SK-N-SH treated with all-trans-retinoic acid at 6 μM for 48 hours (cell line): ENCODE results near the gene MYBPC3.

Source experiments
- ATAC-seq: fragments of 200-7000 bp; cut with Tn5 transposase; 3 replicates; pipeline ENCODE4 v1.9.1; 2020; ENCODE audit warnings: mild to moderate bottlenecking, moderate library complexity
- ARNTL ChIP-seq: fragments of 450-650 bp; formaldehyde crosslinking; IDR thresholded peaks from 2 replicates; pipeline ENCODE4 v1.5.0; 2020; ENCODE audit warnings: low read depth, mild to moderate bottlenecking, moderate library complexity, borderline replicate concordance
- CREB5 ChIP-seq: fragments of 250-450 bp; sonication (Bioruptor Pico); IDR thresholded peaks from 2 replicates; pipeline ENCODE4 v1.5.1; 2020; ENCODE audit warnings: low read depth, mild to moderate bottlenecking, moderate library complexity
- CSDC2 ChIP-seq: fragments of 250-450 bp; sonication (Bioruptor Pico); IDR thresholded peaks from 2 replicates; pipeline ENCODE4 v1.5.0; 2020; ENCODE audit warnings: mild to moderate bottlenecking, moderate library complexity
- ESRRG ChIP-seq: fragments of 250-450 bp; sonication (Bioruptor Pico); IDR thresholded peaks from 2 replicates; pipeline ENCODE4 v1.6.1; 2021; ENCODE audit warnings: mild to moderate bottlenecking
- GLIS3 ChIP-seq: fragments of 250-450 bp; sonication (Bioruptor Pico); IDR thresholded peaks from 2 replicates; pipeline ENCODE4 v1.5.0; 2020; ENCODE audit warnings: mild to moderate bottlenecking, moderate library complexity
- ISL1 ChIP-seq: fragments of 250-450 bp; sonication (Bioruptor Pico); IDR thresholded peaks from 2 replicates; pipeline ENCODE4 v2.1.2; 2022; ENCODE audit warnings: mild to moderate bottlenecking, moderate library complexity
- OSR1 ChIP-seq: fragments of 250-450 bp; sonication (Bioruptor Pico); IDR thresholded peaks from 2 replicates; pipeline ENCODE4 v1.8.0; 2022; ENCODE audit warnings: moderate library complexity, mild to moderate bottlenecking, inconsistent platforms
- PATZ1 ChIP-seq: fragments of 250-450 bp; sonication (Bioruptor Pico); IDR thresholded peaks from 2 replicates; pipeline ENCODE4 v1.8.0; 2020; ENCODE audit warnings: mild to moderate bottlenecking, moderate library complexity, borderline replicate concordance
- PPARA ChIP-seq: fragments of 250-450 bp; sonication (Bioruptor Pico); IDR thresholded peaks from 2 replicates; pipeline ENCODE4 v1.5.0; 2020; ENCODE audit warnings: mild to moderate bottlenecking, borderline replicate concordance
- RARB ChIP-seq: fragments of 250-450 bp; sonication (Bioruptor Pico); IDR thresholded peaks from 2 replicates; pipeline ENCODE4 v1.8.0; 2021; ENCODE audit warnings: mild to moderate bottlenecking, moderate library complexity
- TCF4 ChIP-seq: fragments of 250-450 bp; sonication (Bioruptor Pico); IDR thresholded peaks from 2 replicates; pipeline ENCODE4 v1.8.0; 2021; ENCODE audit warnings: mild to moderate bottlenecking, moderate library complexity, borderline replicate concordance
- TOX ChIP-seq: fragments of 250-450 bp; sonication (Bioruptor Pico); IDR thresholded peaks from 2 replicates; pipeline ENCODE4 v1.8.0; 2021; ENCODE audit warnings: mild to moderate bottlenecking, moderate library complexity, borderline replicate concordance
- ZC3H10 ChIP-seq: fragments of 250-450 bp; sonication (Bioruptor Pico); IDR thresholded peaks from 2 replicates; pipeline ENCODE4 v1.5.1; 2021; ENCODE audit warnings: mild to moderate bottlenecking, moderate library complexity
- ZFP3 ChIP-seq: fragments of 250-450 bp; sonication (Bioruptor Pico); IDR thresholded peaks from 2 replicates; pipeline ENCODE4 v1.5.0; 2020; ENCODE audit warnings: mild to moderate bottlenecking, moderate library complexity
- ZNF565 ChIP-seq: fragments of 450-650 bp; formaldehyde crosslinking; conservative IDR thresholded peaks from 2 replicates; pipeline ENCODE4 v1.5.0; 2020; ENCODE audit warnings: low read depth, mild to moderate bottlenecking, moderate library complexity
- ZNF70 ChIP-seq: fragments of 450-650 bp; formaldehyde crosslinking; IDR thresholded peaks from 2 replicates; pipeline ENCODE4 v1.5.0; 2020; ENCODE audit warnings: mild to moderate bottlenecking, moderate library complexity
- ZNF8 ChIP-seq: fragments of 450-650 bp; formaldehyde crosslinking; IDR thresholded peaks from 2 replicates; pipeline ENCODE4 v1.5.0; 2020; ENCODE audit warnings: mild to moderate bottlenecking, moderate library complexity
- TF ChIP-seq, protein P1 (sequence below): fragments of 250-450 bp; sonication (Bioruptor Pico); IDR thresholded peaks from 2 replicates; pipeline ENCODE4 v1.8.0; 2021; ENCODE audit warnings: low read depth, mild to moderate bottlenecking, moderate library complexity, borderline replicate concordance
- TF ChIP-seq, protein P2 (sequence below): fragments of 250-450 bp; sonication (Bioruptor Pico); IDR thresholded peaks from 2 replicates; pipeline ENCODE4 v1.5.0; 2020; ENCODE audit warnings: mild to moderate bottlenecking, moderate library complexity
- TF ChIP-seq, protein P3 (sequence below): fragments of 250-450 bp; sonication (Bioruptor Pico); IDR thresholded peaks from 2 replicates; pipeline ENCODE4 v1.5.1; 2021; ENCODE audit warnings: mild to moderate bottlenecking, moderate library complexity

Gene MYBPC3

DNA sequence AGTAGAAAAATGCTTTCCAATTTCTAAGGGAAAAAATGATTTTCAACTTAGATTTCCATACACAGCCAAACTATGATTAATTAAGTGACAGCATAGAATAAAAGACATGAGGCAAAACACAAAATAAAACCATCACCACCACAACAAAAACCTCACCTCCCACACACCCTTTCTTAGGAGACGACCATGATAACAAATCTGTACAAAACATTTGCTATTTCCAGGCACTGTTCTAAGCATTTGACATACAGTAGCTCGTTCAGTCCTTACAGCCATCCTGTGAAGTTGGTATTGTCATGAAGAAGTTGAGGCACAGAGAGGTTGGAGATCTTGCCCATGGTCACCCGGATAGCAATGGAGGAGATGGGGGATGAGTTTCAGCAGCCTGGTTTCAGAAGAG is 17.2 kb upstream of the MYBPC3 start:
- no peak for TF ChIP-seq CREB5 (CRISPR knock-in tag)
- TF ChIP-seq ISL1 (CRISPR knock-in tag) = no peak
- TF ChIP-seq TCF4 = no peak
- TF ChIP-seq RARB (CRISPR knock-in tag) = no peak
- no peak for TF ChIP-seq ZC3H10 (CRISPR knock-in tag)
- TF ChIP-seq PPARA = no peak
- TF ChIP-seq, protein P1, sequence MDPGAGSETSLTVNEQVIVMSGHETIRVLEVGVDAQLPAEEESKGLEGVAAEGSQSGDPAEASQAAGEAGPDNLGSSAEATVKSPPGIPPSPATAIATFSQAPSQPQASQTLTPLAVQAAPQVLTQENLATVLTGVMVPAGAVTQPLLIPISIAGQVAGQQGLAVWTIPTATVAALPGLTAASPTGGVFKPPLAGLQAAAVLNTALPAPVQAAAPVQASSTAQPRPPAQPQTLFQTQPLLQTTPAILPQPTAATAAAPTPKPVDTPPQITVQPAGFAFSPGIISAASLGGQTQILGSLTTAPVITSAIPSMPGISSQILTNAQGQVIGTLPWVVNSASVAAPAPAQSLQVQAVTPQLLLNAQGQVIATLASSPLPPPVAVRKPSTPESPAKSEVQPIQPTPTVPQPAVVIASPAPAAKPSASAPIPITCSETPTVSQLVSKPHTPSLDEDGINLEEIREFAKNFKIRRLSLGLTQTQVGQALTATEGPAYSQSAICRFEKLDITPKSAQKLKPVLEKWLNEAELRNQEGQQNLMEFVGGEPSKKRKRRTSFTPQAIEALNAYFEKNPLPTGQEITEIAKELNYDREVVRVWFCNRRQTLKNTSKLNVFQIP = no peak
- ATAC-seq = no peak

DNA sequence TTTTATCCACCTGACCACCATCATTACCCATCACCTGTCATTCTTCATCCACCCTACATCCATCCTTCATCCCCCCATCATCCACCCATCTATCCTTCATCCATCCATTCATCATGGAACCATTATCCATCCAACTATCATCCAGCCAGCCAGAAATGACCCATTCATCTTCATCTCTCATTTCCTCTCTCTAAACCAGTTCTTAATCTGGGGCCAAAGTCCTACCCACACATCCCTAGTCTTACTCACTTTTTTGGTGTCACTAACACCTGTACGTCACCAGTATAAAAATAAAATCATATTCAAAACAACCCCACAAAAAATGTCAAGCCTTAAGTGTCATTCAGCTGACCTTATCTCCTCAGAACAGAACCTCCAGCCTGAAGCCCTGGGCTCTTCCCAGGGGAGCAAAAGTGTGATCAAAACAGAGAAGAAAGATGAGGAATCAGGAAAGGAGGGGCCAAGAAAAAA is 13.6 kb upstream of the MYBPC3 start:
- TF ChIP-seq ZFP3 (CRISPR knock-in tag) = no peak
- TF ChIP-seq ZNF70 (CRISPR knock-in tag) = no peak
- ATAC-seq = no peak

DNA sequence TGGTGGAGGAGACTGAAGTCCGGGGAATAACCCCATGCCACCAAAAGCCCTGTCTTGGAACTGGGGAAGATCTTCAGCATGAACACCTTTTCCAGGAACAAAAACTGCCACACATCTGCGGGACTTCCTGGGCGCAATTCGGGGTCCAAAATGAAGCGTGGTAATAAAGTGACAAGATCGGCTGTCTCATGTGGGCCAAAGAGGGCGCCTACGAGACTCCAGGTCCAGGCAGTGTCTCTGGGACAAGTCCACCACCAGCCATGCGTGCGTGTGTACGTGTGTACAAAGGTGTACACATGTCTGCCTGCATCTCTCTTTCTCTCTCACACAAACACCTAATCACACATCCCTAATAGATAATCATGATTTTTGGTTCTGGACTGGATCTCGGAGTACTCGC is 8.9 kb upstream of the MYBPC3 start:
- no peak for ATAC-seq
- TF ChIP-seq ZNF70 (CRISPR knock-in tag) (no peak), CSDC2 (CRISPR knock-in tag) (no peak), OSR1 (no peak)

DNA sequence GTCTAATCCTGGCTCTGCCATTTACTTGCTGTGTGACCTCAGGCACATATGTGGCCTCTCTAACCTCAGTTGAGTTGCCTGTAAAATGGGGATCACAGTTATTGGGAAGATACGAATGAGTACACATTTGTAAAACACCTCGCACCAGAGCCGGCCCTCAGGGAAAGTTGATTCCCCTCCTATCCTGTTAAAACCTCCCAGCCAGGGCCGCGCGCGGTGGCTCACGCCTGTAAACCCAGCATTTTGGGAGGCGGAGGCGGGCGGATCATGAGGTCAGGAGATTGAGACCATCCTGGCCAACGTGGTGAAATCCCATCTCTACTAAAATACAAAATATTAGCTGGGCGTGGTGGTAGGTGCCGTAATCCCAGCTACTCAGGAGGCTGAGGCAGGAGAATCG is 7.8 kb upstream of the MYBPC3 start:
- TF ChIP-seq PPARA = no peak
- TF ChIP-seq, protein P2, sequence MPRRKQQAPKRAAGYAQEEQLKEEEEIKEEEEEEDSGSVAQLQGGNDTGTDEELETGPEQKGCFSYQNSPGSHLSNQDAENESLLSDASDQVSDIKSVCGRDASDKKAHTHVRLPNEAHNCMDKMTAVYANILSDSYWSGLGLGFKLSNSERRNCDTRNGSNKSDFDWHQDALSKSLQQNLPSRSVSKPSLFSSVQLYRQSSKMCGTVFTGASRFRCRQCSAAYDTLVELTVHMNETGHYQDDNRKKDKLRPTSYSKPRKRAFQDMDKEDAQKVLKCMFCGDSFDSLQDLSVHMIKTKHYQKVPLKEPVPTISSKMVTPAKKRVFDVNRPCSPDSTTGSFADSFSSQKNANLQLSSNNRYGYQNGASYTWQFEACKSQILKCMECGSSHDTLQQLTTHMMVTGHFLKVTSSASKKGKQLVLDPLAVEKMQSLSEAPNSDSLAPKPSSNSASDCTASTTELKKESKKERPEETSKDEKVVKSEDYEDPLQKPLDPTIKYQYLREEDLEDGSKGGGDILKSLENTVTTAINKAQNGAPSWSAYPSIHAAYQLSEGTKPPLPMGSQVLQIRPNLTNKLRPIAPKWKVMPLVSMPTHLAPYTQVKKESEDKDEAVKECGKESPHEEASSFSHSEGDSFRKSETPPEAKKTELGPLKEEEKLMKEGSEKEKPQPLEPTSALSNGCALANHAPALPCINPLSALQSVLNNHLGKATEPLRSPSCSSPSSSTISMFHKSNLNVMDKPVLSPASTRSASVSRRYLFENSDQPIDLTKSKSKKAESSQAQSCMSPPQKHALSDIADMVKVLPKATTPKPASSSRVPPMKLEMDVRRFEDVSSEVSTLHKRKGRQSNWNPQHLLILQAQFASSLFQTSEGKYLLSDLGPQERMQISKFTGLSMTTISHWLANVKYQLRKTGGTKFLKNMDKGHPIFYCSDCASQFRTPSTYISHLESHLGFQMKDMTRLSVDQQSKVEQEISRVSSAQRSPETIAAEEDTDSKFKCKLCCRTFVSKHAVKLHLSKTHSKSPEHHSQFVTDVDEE = no peak
- no peak for TF ChIP-seq ZNF565
- TF ChIP-seq RARB (CRISPR knock-in tag) = no peak
- TF ChIP-seq ESRRG (CRISPR knock-in tag) = no peak
- TF ChIP-seq, protein P1 = no peak
- TF ChIP-seq PATZ1 (CRISPR knock-in tag) = no peak
- TF ChIP-seq ARNTL (CRISPR knock-in tag) = no peak
- TF ChIP-seq OSR1 = no peak
- no peak for TF ChIP-seq GLIS3 (CRISPR knock-in tag)
- TF ChIP-seq TCF4 = no peak
- no peak for TF ChIP-seq CREB5 (CRISPR knock-in tag)
- no peak for TF ChIP-seq ZFP3 (CRISPR knock-in tag)
- TF ChIP-seq ZC3H10 (CRISPR knock-in tag) = no peak
- TF ChIP-seq ZNF70 (CRISPR knock-in tag) = no peak
- TF ChIP-seq, protein P3, sequence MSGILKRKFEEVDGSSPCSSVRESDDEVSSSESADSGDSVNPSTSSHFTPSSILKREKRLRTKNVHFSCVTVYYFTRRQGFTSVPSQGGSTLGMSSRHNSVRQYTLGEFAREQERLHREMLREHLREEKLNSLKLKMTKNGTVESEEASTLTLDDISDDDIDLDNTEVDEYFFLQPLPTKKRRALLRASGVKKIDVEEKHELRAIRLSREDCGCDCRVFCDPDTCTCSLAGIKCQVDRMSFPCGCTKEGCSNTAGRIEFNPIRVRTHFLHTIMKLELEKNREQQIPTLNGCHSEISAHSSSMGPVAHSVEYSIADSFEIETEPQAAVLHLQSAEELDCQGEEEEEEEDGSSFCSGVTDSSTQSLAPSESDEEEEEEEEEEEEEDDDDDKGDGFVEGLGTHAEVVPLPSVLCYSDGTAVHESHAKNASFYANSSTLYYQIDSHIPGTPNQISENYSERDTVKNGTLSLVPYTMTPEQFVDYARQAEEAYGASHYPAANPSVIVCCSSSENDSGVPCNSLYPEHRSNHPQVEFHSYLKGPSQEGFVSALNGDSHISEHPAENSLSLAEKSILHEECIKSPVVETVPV (CRISPR knock-in tag) = no peak
- no peak for TF ChIP-seq TOX (CRISPR knock-in tag)
- no peak for TF ChIP-seq ISL1 (CRISPR knock-in tag)
- TF ChIP-seq ZNF8 (CRISPR knock-in tag) = no peak
- TF ChIP-seq, all 23 proteins: peak for 0
- no peak for ATAC-seq
